NCI-H146 treated with DMSO at 0.1 percent for 48 hours (cell line): Measurements from ENCODE around the gene ACSM5.
"Not testable (repeated sequence)": the region's sequence is repeated elsewhere in the genome, so short reads cannot be mapped to it uniquely, and the experiment has no call there.

Experiments
- DNase-seq: peaks from one replicate; lab custom pipeline; 2025; ENCODE audit not compliant: unreplicated experiment; lab: John Stamatoyannopoulos, UW

Gene ACSM5

GRCh38 chr16:20398603-20399002, 10.7 kb upstream of the ACSM5 start:
- no peak for DNase-seq

- no peak for DNase-seq
Observed at GRCh38 chr16:20399185-20399584, 10.1 kb upstream of the ACSM5 start.

- DNase-seq, result no peak
Observed at GRCh38 chr16:20401066-20401465, 8.3 kb upstream of the ACSM5 start.

- no peak for DNase-seq
Observed at GRCh38 chr16:20401475-20402016, 7.8 kb upstream of the ACSM5 start.

- no peak for DNase-seq
Observed at GRCh38 chr16:20402651-20403050, 6.7 kb upstream of the ACSM5 start.

- DNase-seq, result no peak
Observed at GRCh38 chr16:20404637-20405036, 4.7 kb upstream of the ACSM5 start, which contains the start of gene PDILT. Gene PDILT, minus strand, starts transcription at chr16:20404737. Its CDS starts 5,437 bp downstream, at chr16:20399300.

GRCh38 chr16:20410121-20410723, 888 bp downstream of the ACSM5 start:
- DNase-seq, result no peak

GRCh38 chr16:20411055-20411454, 1.7 kb downstream of the ACSM5 start:
- no peak for DNase-seq

GRCh38 chr16:20415541-20415940, 6.2 kb downstream of the ACSM5 start:
- no peak for DNase-seq

GRCh38 chr16:20419093-20419492, 9.8 kb downstream of the ACSM5 start:
- DNase-seq, result not testable (repeated sequence)

GRCh38 chr16:20421748-20422147, 12.4 kb downstream of the ACSM5 start:
- not testable (repeated sequence) for DNase-seq

GRCh38 chr16:20423772-20424128, 14.4 kb downstream of the ACSM5 start:
- not testable (repeated sequence) for DNase-seq

- no peak for DNase-seq
Observed at GRCh38 chr16:20424129-20424866, 15.0 kb downstream of the ACSM5 start.

GRCh38 chr16:20427401-20427797, 18.1 kb downstream of the ACSM5 start:
- DNase-seq, result not testable (repeated sequence)

- DNase-seq, result not testable (repeated sequence)
Observed at GRCh38 chr16:20429499-20429898, 20.2 kb downstream of the ACSM5 start.

GRCh38 chr16:20430480-20430879, 21.1 kb downstream of the ACSM5 start:
- not testable (repeated sequence) for DNase-seq

GRCh38 chr16:20430948-20431347, 21.6 kb downstream of the ACSM5 start:
- no peak for DNase-seq

GRCh38 chr16:20438950-20439349, 29.6 kb downstream of the ACSM5 start:
- not testable (repeated sequence) for DNase-seq

- DNase-seq, result not testable (repeated sequence)
Observed at GRCh38 chr16:20439820-20440231, 30.5 kb downstream of the ACSM5 start.

GRCh38 chr16:20440731-20441130, 31.4 kb downstream of the ACSM5 start:
- not testable (repeated sequence) for DNase-seq

GRCh38 chr16:20441191-20441590, 31.9 kb downstream of the ACSM5 start:
- DNase-seq, result no peak

GRCh38 chr16:20441859-20442258, 32.5 kb downstream of the ACSM5 start:
- DNase-seq, result not testable (repeated sequence)
